HCT116 (cell line): ENCODE results near the gene GEMIN7. TPM values are rescaled to one million over a fixed set of nuclear protein-coding genes. Genes with fewer than 3 reads are reported as not detected.

Experiments
- ATAC-seq: fragments of 200-7000 bp; cut with Tn5 transposase; 2 replicates; pipeline ENCODE4 v1.9.1; 2020; ENCODE audit warnings: mild to moderate bottlenecking, moderate library complexity
- BruUV-seq: library from RNA; stranded (reverse); fragments of 400-500 nt; replicated peaks from 2 replicates; lab custom pipeline; 2021; lab: Mats Ljungman, UMichigan
- CTCF ChIA-PET: fragments of 300-600 bp; sonication (Branson Sonifier 250); formaldehyde crosslinking; loops from one replicate; lab custom pipeline; 2021; ENCODE audit warnings: antibody characterized with exemption; lab: Charles Lee
- POLR2A ChIA-PET: fragments of 300-600, 350-600 bp; sonication (Branson Sonifier 250); formaldehyde crosslinking; loops from one replicate; lab custom pipeline; 2021; ENCODE audit warnings: antibody characterized with exemption; lab: Charles Lee
- RAD21 ChIA-PET, 2 experiments: fragments of 300-600 bp; sonication (Branson Sonifier 250); formaldehyde crosslinking; loops; one replicate each; lab custom pipeline; 2023; ENCODE audit warnings: low total read pairs in 2 of 2; ENCODE audit not compliant: uncharacterized antibody in 2 of 2, unreplicated experiment in 2 of 2, low non-redundant PET in 1 of 2; lab: Charles Lee
- DNase-seq: peaks from one replicate; pipeline ENCODE4 v3.0.0-alpha.2; 2010; ENCODE audit warnings: low read depth, low spot score
- H2AFZ ChIP-seq: fragments of 200-600 bp; shearing (Covaris generic), sonication (generic); 2 replicates; pipeline ENCODE4 v1.6.1; 2017; ENCODE audit warnings: low read depth, mixed run types, mixed read lengths, antibody characterized with exemption, low read length; ENCODE audit not compliant: poor library complexity, severe bottlenecking
- H3K27ac ChIP-seq: 2 replicates; pipeline ENCODE4 v1.5.1; 2012; ENCODE audit warnings: low read depth, low read length
- H3K27me3 ChIP-seq: fragments of 200-600 bp; sonication (generic); 2 replicates; pipeline ENCODE4 v1.6.1; 2016; ENCODE audit warnings: mixed run types, low read length, mixed read lengths; ENCODE audit not compliant: insufficient read depth
- H3K36me3 ChIP-seq, 2 experiments: fragments of 200-500 bp in 1 of 2; fragments of 200-600 bp in 1 of 2; sonication (Bioruptor generic) in 1 of 2; sonication (generic) in 1 of 2; 2 replicates each; pipeline versions ENCODE4 v1.5.1 to v1.6.1; 2014 to 2016; ENCODE audit warnings: low read length in 2 of 2, inconsistent platforms in 1 of 2, mixed read lengths in 1 of 2, mixed run types in 1 of 2; ENCODE audit not compliant: insufficient read depth in 2 of 2, control insufficient read depth in 1 of 2
- H3K4me1 ChIP-seq, 2 experiments: fragments of 200-600 bp in 1 of 2; sonication (generic) in 1 of 2; 2 replicates each; pipeline versions ENCODE4 v1.5.1 to v1.6.1; 2012 to 2017; ENCODE audit warnings: low read length in 2 of 2, inconsistent platforms in 1 of 2, mild to moderate bottlenecking in 1 of 2, mixed read lengths in 1 of 2, mixed run types in 1 of 2, moderate library complexity in 1 of 2; ENCODE audit not compliant: insufficient read depth in 2 of 2, control insufficient read depth in 1 of 2
- H3K4me2 ChIP-seq: fragments of 200-600 bp; sonication (generic); 2 replicates; pipeline ENCODE4 v1.6.1; 2017; ENCODE audit warnings: mixed run types, low read length, mixed read lengths
- H3K4me3 ChIP-seq, 2 experiments: fragments of 200-600 bp in 1 of 2; sonication (generic) in 1 of 2; replicated peaks in 1 of 2; 2 replicates each; pipeline ENCODE4 v1.5.1; 2011 to 2016; ENCODE audit warnings: low read length in 2 of 2, control low read depth in 1 of 2, low read depth in 1 of 2, mild to moderate bottlenecking in 1 of 2, mixed read lengths in 1 of 2, mixed run types in 1 of 2
- H3K79me2 ChIP-seq: fragments of 200-600 bp; sonication (generic); 2 replicates; pipeline ENCODE4 v1.6.1; 2017; ENCODE audit warnings: mild to moderate bottlenecking, mixed run types, low read length, moderate library complexity, mixed read lengths; ENCODE audit not compliant: insufficient read depth
- H3K9ac ChIP-seq: fragments of 200-600 bp; sonication (generic); 2 replicates; pipeline ENCODE4 v1.6.1; 2016; ENCODE audit warnings: low read length, mixed read lengths
- H3K9me2 ChIP-seq: fragments of 200-600 bp; sonication (generic), shearing (Covaris generic); 2 replicates; pipeline ENCODE4 v1.6.1; 2017; ENCODE audit warnings: mixed run types, mild to moderate bottlenecking, moderate library complexity; ENCODE audit not compliant: insufficient read depth
- H3K9me3 ChIP-seq, 2 experiments: fragments of 200-500 bp in 1 of 2; fragments of 200-600 bp in 1 of 2; sonication (Bioruptor generic) in 1 of 2; sonication (generic) in 1 of 2; 2 replicates each; pipeline ENCODE4 v1.6.1; 2014 to 2017; ENCODE audit warnings: low read length in 2 of 2, mixed read lengths in 2 of 2, inconsistent platforms in 1 of 2, low read depth in 1 of 2, mild to moderate bottlenecking in 1 of 2, mixed run types in 1 of 2, moderate library complexity in 1 of 2; ENCODE audit not compliant: control insufficient read depth in 1 of 2, insufficient read depth in 1 of 2
- H4K20me1 ChIP-seq: fragments of 200-600 bp; sonication (generic), shearing (Covaris generic); 2 replicates; pipeline ENCODE4 v1.6.1; 2017; ENCODE audit warnings: mixed run types, mild to moderate bottlenecking, moderate library complexity; ENCODE audit not compliant: insufficient read depth
- CEBPB ChIP-seq: IDR thresholded peaks from 2 replicates; pipeline ENCODE4 v1.6.1; 2012; ENCODE audit warnings: low read depth
- ELF1 ChIP-seq: IDR thresholded peaks from 2 replicates; pipeline ENCODE4 v1.6.1; 2012; ENCODE audit warnings: low read depth, borderline replicate concordance
- EZH2 ChIP-seq: fragments of 200-600 bp; sonication (generic); IDR thresholded peaks from 2 replicates; pipeline ENCODE4 v1.6.1; 2017; ENCODE audit warnings: antibody characterized with exemption, mixed run types
- EZH2phosphoT487 ChIP-seq: fragments of 200-600 bp; IDR thresholded peaks from 2 replicates; pipeline ENCODE4 v1.6.1; 2018; ENCODE audit warnings: antibody characterized with exemption, borderline replicate concordance
- FOSL1 ChIP-seq: IDR thresholded peaks from 2 replicates; pipeline ENCODE4 v1.6.1; 2012; ENCODE audit warnings: low read depth
- JUND ChIP-seq: IDR thresholded peaks from 2 replicates; pipeline ENCODE4 v1.6.1; 2012
- POLR2A ChIP-seq: IDR thresholded peaks from 2 replicates; pipeline ENCODE4 v1.7.0; 2011; ENCODE audit warnings: borderline replicate concordance; ENCODE audit not compliant: insufficient read depth, insufficient read length; ENCODE audit errors: extremely low read depth
- POLR2AphosphoS5 ChIP-seq: IDR thresholded peaks from 2 replicates; pipeline ENCODE4 v1.6.1; 2011; ENCODE audit warnings: mild to moderate bottlenecking, low read depth, low read length, moderate library complexity
- RAD21 ChIP-seq: IDR thresholded peaks from 2 replicates; pipeline ENCODE4 v1.6.1; 2012; ENCODE audit warnings: low read depth, mild to moderate bottlenecking
- SIN3A ChIP-seq: IDR thresholded peaks from 2 replicates; pipeline ENCODE4 v1.6.1; 2012; ENCODE audit warnings: low read depth
- ZBTB33 ChIP-seq: IDR thresholded peaks from 2 replicates; pipeline ENCODE4 v1.6.1; 2011; ENCODE audit warnings: mild to moderate bottlenecking, low read length, moderate library complexity; ENCODE audit not compliant: insufficient replicate concordance; ENCODE audit errors: extremely low read depth
- ZNF274 ChIP-seq: fragments of 200-500 bp; sonication (Bioruptor generic); IDR thresholded peaks from 2 replicates; pipeline ENCODE4 v1.6.1; 2014; ENCODE audit warnings: mild to moderate bottlenecking, low read depth, low read length, inconsistent platforms
- intact Hi-C: fragments of 100-400 bp; cut with micrococcal nuclease; formaldehyde crosslinking; loops from 2 replicates; pipeline ENCODE4 v1.10.0; 2022
- total RNA-seq: library from RNA; stranded (reverse); gene quantifications from one replicate; pipeline ENCODE4 v1.2.1, GENCODE V29; 2021; ENCODE audit not compliant: unreplicated experiment
- TF ChIP-seq, protein P1 (sequence below): IDR thresholded peaks from 2 replicates; pipeline ENCODE4 v1.6.1; 2012; ENCODE audit warnings: low read depth

Gene GEMIN7
- total RNA-seq, 1 experiment from 2014 or later = 35.4 TPM

DNA sequence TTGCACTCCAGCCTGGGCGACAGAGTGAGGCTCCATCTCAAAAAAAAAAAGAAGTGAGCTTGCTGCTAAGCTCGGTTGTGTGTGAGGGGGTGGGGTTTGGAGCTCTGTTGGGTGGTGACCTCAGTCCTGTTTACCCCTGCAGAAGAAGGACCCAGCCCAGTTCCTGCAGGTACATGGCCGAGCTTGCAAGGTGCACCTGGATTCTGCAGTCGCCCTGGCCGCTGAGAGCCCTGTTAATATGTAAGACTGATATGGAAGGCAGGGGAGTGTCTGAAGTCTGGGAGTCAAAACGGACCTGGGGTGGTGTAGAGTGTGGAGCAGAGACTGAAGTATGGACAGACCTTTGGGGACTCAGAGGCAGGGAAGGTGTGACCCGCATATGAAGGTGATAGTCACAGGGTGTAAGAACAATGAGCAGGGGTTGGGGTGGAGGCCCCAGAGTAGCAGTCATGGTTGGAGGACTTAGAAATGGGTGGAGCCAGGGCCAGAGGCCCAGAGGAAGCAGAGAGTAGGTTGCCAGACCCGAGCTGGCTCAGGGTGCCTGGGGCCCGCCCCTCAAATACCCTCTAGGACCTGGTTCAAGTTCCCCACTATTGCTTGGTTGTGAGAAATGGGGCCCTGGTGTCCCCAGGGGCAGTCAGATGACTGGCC lies 27.0 kb upstream of the GEMIN7 start:
- Histone ChIP-seq H3K9me2 (no peaks in the 10 kb centered on the region), H3K9me3 (no peaks in the 10 kb centered on the region), H3K27ac (no peak overlapping the region), H3K4me3 (no peak overlapping the region), H3K4me1 (peaks cover 7 to 27% of the 10 kb centered on the region in 2 experiments), H3K9ac (no peak overlapping the region), H2AFZ (no peak overlapping the region), H3K36me3 (peaks cover 15 to 22% of the 10 kb centered on the region in 2 experiments), H3K79me2 (peaks cover 70% of the 10 kb centered on the region), H3K27me3 (no peaks in the 10 kb centered on the region), H4K20me1 (peaks cover 3% of the 10 kb centered on the region; the same call in 1 of the 2 replicates), H3K4me2 (no peak overlapping the region)
- no peak for ATAC-seq
- BruUV-seq = no TSS peak
- no peak for DNase-seq
- ChIA-PET RAD21 (no interaction called here), POLR2A (no interaction called here), CTCF (interaction anchor here (0.7 to 1.8 kb wide), 2 partner anchors 8 to 73 kb away, joined by 3 to 6 read pairs; no protein-coding TSS in a partner anchor)
- TF ChIP-seq JUND (no peak), CEBPB (no peak), POLR2AphosphoS5 (no peak), RAD21 (no peak), EZH2phosphoT487 (no peak), FOSL1 (no peak), EZH2 (no peak), POLR2A (no peak), ZBTB33 (no peak), ELF1 (no peak), SIN3A (no peak), ZNF274 (no peak)
- TF ChIP-seq, protein P1, sequence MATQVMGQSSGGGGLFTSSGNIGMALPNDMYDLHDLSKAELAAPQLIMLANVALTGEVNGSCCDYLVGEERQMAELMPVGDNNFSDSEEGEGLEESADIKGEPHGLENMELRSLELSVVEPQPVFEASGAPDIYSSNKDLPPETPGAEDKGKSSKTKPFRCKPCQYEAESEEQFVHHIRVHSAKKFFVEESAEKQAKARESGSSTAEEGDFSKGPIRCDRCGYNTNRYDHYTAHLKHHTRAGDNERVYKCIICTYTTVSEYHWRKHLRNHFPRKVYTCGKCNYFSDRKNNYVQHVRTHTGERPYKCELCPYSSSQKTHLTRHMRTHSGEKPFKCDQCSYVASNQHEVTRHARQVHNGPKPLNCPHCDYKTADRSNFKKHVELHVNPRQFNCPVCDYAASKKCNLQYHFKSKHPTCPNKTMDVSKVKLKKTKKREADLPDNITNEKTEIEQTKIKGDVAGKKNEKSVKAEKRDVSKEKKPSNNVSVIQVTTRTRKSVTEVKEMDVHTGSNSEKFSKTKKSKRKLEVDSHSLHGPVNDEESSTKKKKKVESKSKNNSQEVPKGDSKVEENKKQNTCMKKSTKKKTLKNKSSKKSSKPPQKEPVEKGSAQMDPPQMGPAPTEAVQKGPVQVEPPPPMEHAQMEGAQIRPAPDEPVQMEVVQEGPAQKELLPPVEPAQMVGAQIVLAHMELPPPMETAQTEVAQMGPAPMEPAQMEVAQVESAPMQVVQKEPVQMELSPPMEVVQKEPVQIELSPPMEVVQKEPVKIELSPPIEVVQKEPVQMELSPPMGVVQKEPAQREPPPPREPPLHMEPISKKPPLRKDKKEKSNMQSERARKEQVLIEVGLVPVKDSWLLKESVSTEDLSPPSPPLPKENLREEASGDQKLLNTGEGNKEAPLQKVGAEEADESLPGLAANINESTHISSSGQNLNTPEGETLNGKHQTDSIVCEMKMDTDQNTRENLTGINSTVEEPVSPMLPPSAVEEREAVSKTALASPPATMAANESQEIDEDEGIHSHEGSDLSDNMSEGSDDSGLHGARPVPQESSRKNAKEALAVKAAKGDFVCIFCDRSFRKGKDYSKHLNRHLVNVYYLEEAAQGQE = no peak
- intact Hi-C loops = no loop called here
